Measurements from ENCODE around the gene GPR151. TPM values are rescaled to one million over a fixed set of nuclear protein-coding genes. Genes with fewer than 3 reads are reported as not detected.

The GPR151 gene
- polyA plus RNA-seq, 1 donor from 2014 or later: 1.0 TPM

GRCh38 chr5:146529984-146530383, 14.0 kb upstream of the GPR151 start:
- Histone ChIP-seq H3K9me2 (ENCODE audit: insufficient read depth, low read length) (no peaks in the 10 kb centered on the region), H3K9me3 (ENCODE audit: low read length) (no peaks in the 10 kb centered on the region), H3K36me3 (ENCODE audit: insufficient read depth, low read length) (no peaks in the 10 kb centered on the region), H3K9ac (ENCODE audit: low read length) (no peak overlapping the region), H3K27ac (ENCODE audit: low read length) (no peak overlapping the region), H3K4me2 (ENCODE audit: low read length) (no peak overlapping the region), H3K4me3 (ENCODE audit: low read length) (no peak overlapping the region), H3K79me2 (replicated peaks; ENCODE audit: insufficient read depth, low read length) (no peaks in the 10 kb centered on the region), H3F3A (ENCODE audit: insufficient read depth, low read length, poor library complexity, severe bottlenecking) (no peaks in the 10 kb centered on the region), H2AFZ (ENCODE audit: low read depth, low read length) (no peak overlapping the region), H3K27me3 (ENCODE audit: insufficient read depth, low read depth, low read length) (no peaks in the 10 kb centered on the region), H4K20me1 (ENCODE audit: insufficient read depth) (no peaks in the 10 kb centered on the region)
- TF ChIP-seq SMC3 (conservative IDR thresholded peaks at IDR 0.05; ENCODE audit: poor library complexity): no peak
- TF ChIP-seq, protein P1, sequence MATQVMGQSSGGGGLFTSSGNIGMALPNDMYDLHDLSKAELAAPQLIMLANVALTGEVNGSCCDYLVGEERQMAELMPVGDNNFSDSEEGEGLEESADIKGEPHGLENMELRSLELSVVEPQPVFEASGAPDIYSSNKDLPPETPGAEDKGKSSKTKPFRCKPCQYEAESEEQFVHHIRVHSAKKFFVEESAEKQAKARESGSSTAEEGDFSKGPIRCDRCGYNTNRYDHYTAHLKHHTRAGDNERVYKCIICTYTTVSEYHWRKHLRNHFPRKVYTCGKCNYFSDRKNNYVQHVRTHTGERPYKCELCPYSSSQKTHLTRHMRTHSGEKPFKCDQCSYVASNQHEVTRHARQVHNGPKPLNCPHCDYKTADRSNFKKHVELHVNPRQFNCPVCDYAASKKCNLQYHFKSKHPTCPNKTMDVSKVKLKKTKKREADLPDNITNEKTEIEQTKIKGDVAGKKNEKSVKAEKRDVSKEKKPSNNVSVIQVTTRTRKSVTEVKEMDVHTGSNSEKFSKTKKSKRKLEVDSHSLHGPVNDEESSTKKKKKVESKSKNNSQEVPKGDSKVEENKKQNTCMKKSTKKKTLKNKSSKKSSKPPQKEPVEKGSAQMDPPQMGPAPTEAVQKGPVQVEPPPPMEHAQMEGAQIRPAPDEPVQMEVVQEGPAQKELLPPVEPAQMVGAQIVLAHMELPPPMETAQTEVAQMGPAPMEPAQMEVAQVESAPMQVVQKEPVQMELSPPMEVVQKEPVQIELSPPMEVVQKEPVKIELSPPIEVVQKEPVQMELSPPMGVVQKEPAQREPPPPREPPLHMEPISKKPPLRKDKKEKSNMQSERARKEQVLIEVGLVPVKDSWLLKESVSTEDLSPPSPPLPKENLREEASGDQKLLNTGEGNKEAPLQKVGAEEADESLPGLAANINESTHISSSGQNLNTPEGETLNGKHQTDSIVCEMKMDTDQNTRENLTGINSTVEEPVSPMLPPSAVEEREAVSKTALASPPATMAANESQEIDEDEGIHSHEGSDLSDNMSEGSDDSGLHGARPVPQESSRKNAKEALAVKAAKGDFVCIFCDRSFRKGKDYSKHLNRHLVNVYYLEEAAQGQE (IDR thresholded peaks at IDR 0.05; ENCODE audit: borderline replicate concordance): no peak

- Histone ChIP-seq H3K9me2 (ENCODE audit: insufficient read depth, low read length) (no peaks in the 10 kb centered on the region), H3F3A (ENCODE audit: insufficient read depth, low read length, poor library complexity, severe bottlenecking) (no peaks in the 10 kb centered on the region), H3K27ac (ENCODE audit: low read length) (no peak overlapping the region), H3K4me2 (ENCODE audit: low read length) (no peak overlapping the region), H3K36me3 (ENCODE audit: insufficient read depth, low read length) (no peaks in the 10 kb centered on the region), H3K9ac (ENCODE audit: low read length) (no peak overlapping the region), H2AFZ (ENCODE audit: low read depth, low read length) (no peak overlapping the region), H3K79me2 (replicated peaks; ENCODE audit: insufficient read depth, low read length) (no peaks in the 10 kb centered on the region), H3K4me3 (ENCODE audit: low read length) (no peak overlapping the region), H3K27me3 (ENCODE audit: insufficient read depth, low read depth, low read length) (no peaks in the 10 kb centered on the region), H4K20me1 (ENCODE audit: insufficient read depth) (no peaks in the 10 kb centered on the region), H3K9me3 (ENCODE audit: low read length) (no peaks in the 10 kb centered on the region)
- TF ChIP-seq, protein P2, sequence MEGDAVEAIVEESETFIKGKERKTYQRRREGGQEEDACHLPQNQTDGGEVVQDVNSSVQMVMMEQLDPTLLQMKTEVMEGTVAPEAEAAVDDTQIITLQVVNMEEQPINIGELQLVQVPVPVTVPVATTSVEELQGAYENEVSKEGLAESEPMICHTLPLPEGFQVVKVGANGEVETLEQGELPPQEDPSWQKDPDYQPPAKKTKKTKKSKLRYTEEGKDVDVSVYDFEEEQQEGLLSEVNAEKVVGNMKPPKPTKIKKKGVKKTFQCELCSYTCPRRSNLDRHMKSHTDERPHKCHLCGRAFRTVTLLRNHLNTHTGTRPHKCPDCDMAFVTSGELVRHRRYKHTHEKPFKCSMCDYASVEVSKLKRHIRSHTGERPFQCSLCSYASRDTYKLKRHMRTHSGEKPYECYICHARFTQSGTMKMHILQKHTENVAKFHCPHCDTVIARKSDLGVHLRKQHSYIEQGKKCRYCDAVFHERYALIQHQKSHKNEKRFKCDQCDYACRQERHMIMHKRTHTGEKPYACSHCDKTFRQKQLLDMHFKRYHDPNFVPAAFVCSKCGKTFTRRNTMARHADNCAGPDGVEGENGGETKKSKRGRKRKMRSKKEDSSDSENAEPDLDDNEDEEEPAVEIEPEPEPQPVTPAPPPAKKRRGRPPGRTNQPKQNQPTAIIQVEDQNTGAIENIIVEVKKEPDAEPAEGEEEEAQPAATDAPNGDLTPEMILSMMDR (IDR thresholded peaks at IDR 0.05; ENCODE audit: poor library complexity, severe bottlenecking): peak; percentile 41
- TF ChIP-seq RAD21 (conservative IDR thresholded peaks at IDR 0.05): peak; percentile 52
- no peak for TF ChIP-seq TAF1 (IDR thresholded peaks at IDR 0.05; ENCODE audit: low read depth)
Measured at GRCh38 chr5:146528236-146528635, 12.2 kb upstream of the GPR151 start.

- TF ChIP-seq EP300 (conservative IDR thresholded peaks at IDR 0.05; ENCODE audit: poor library complexity, severe bottlenecking) (no peak), TAF1 (IDR thresholded peaks at IDR 0.05; ENCODE audit: low read depth) (no peak), SMC3 (conservative IDR thresholded peaks at IDR 0.05; ENCODE audit: poor library complexity) (no peak), RAD21 (conservative IDR thresholded peaks at IDR 0.05) (no peak), POLR2AphosphoS5 (IDR thresholded peaks at IDR 0.05) (no peak), EZH2 (IDR thresholded peaks at IDR 0.05; ENCODE audit: borderline replicate concordance, insufficient read depth, low read length, poor library complexity, severe bottlenecking) (no peak), MXI1 (conservative IDR thresholded peaks at IDR 0.05; ENCODE audit: poor library complexity, severe bottlenecking) (no peak)
- TF ChIP-seq, protein P1 (IDR thresholded peaks at IDR 0.05; ENCODE audit: borderline replicate concordance): no peak
- TF ChIP-seq, protein P2 (IDR thresholded peaks at IDR 0.05; ENCODE audit: poor library complexity, severe bottlenecking): no peak
- Histone ChIP-seq H3K36me3 (ENCODE audit: insufficient read depth, low read length) (no peaks in the 10 kb centered on the region), H2AFZ (ENCODE audit: low read depth, low read length) (no peak overlapping the region), H3K9ac (ENCODE audit: low read length) (no peak overlapping the region), H3K9me2 (ENCODE audit: insufficient read depth, low read length) (no peaks in the 10 kb centered on the region), H3K27me3 (ENCODE audit: insufficient read depth, low read depth, low read length) (no peaks in the 10 kb centered on the region), H3K4me3 (ENCODE audit: low read length) (no peak overlapping the region), H3K9me3 (ENCODE audit: low read length) (no peaks in the 10 kb centered on the region), H3K79me2 (replicated peaks; ENCODE audit: insufficient read depth, low read length) (no peaks in the 10 kb centered on the region), H4K20me1 (ENCODE audit: insufficient read depth) (no peaks in the 10 kb centered on the region), H3K27ac (ENCODE audit: low read length) (no peak overlapping the region), H3K4me2 (ENCODE audit: low read length) (no peak overlapping the region), H3F3A (ENCODE audit: insufficient read depth, low read length, poor library complexity, severe bottlenecking) (no peaks in the 10 kb centered on the region)
Measured at GRCh38 chr5:146527785-146528184, 11.8 kb upstream of the GPR151 start.
